M059J (cell line): ENCODE results near the gene NME9. TPM values are rescaled to one million over a fixed set of nuclear protein-coding genes. Genes with fewer than 3 reads are reported as not detected.

Experiments used
- DNase-seq: peaks from one replicate; pipeline ENCODE4 v3.0.0-alpha.2; 2012; ENCODE audit warnings: low read depth
- total RNA-seq: library from RNA; depleted of rRNA; stranded (reverse); fragments of >200 nt; shearing (Covaris generic); gene quantifications from 2 replicates; pipeline ENCODE4 v1.2.3, GENCODE V29; 2014; rRNA removed

The NME9 gene
- total RNA-seq, 1 experiment from 2014 or later: not detected

GRCh38 chr3:138282836-138283235 lies 46.8 kb downstream of the NME9 start:
- DNase-seq: no peak

- no peak for DNase-seq
Observed at GRCh38 chr3:138281561-138281960, 48.1 kb downstream of the NME9 start.

GRCh38 chr3:138271189-138271794 lies 58.4 kb downstream of the NME9 start:
- no peak for DNase-seq

GRCh38 chr3:138270245-138270644 lies 59.4 kb downstream of the NME9 start:
- no peak for DNase-seq

GRCh38 chr3:138267083-138267482 lies 62.6 kb downstream of the NME9 start:
- no peak for DNase-seq

- DNase-seq: peak; percentile 18
Observed at GRCh38 chr3:138265745-138266144, 63.9 kb downstream of the NME9 start.

- DNase-seq: no peak
Observed at GRCh38 chr3:138263104-138263503, 66.5 kb downstream of the NME9 start.

- no peak for DNase-seq
Observed at GRCh38 chr3:138260611-138261010, 69.0 kb downstream of the NME9 start.

GRCh38 chr3:138259126-138259525 lies 70.5 kb downstream of the NME9 start:
- no peak for DNase-seq

- DNase-seq: no peak
Observed at GRCh38 chr3:138257986-138258385, 71.7 kb downstream of the NME9 start.

- peak; percentile 79 for DNase-seq
Observed at GRCh38 chr3:138256022-138256421, 73.6 kb downstream of the NME9 start.

- no peak for DNase-seq
Observed at GRCh38 chr3:138254216-138254615, 75.4 kb downstream of the NME9 start.

GRCh38 chr3:138253609-138254008 lies 76.0 kb downstream of the NME9 start:
- no peak for DNase-seq

Other genes starting within 250 kb of the NME9 start
- 14.7 and 15.8 TPM in 2 replicates for gene DZIP1L, start 214.2 kb downstream of the NME9 start, total RNA-seq
- gene A4GNT, start 197.5 kb downstream of the NME9 start, total RNA-seq: not detected in 2 replicates
- gene DBR1, start 154.9 kb downstream of the NME9 start, total RNA-seq: 24.3 and 34.9 TPM in 2 replicates
- 47.9 and 53.1 TPM in 2 replicates for gene ARMC8, start 142.6 kb downstream of the NME9 start, total RNA-seq
- gene MRAS, start 18.7 kb upstream of the NME9 start, total RNA-seq: 11.2 and 14.4 TPM in 2 replicates
- gene ESYT3, start 104.8 kb upstream of the NME9 start, total RNA-seq: 0.15 and 0.52 TPM in 2 replicates